Measurements from ENCODE around the gene VCX3B. TPM values are rescaled to one million over a fixed set of nuclear protein-coding genes. Genes with fewer than 3 reads are reported as not detected.
"Not testable (repeated sequence)": the region's sequence is repeated elsewhere in the genome, so short reads cannot be mapped to it uniquely, and the experiment has no call there.

VCX3B gene
- total and polyA plus RNA-seq, 2 of the 8 experiments (the other 6 are each of a cell fraction or from before 2014, with no cell fraction given), result not detected

- H3K79me2 ChIP-seq (ENCODE audit: control insufficient read depth in 1 of 2, insufficient read depth in 2 of 2, low read length in 2 of 2); H3K23ac ChIP-seq (ENCODE audit: insufficient read length); H2BK12ac ChIP-seq (ENCODE audit: low read depth, low read length); H2BK15ac ChIP-seq (ENCODE audit: low read length); CTCF ChIA-PET (ENCODE audit: partially characterized antibody); H2BK20ac ChIP-seq (ENCODE audit: low read length); H4K5ac ChIP-seq (ENCODE audit: insufficient read length, low read depth, low read length); H3K9ac ChIP-seq (replicated peaks in 1 of 4; ENCODE audit: extremely low read depth in 1 of 4, low read depth in 3 of 4, low read length in 3 of 4); H2AK5ac ChIP-seq (ENCODE audit: low read depth, low read length); DNase-seq (ENCODE audit: low read depth in 1 of 2, low spot score in 2 of 2); H3K27me3 ChIP-seq (replicated peaks in 1 of 4; ENCODE audit: control insufficient read depth in 3 of 4, extremely low read depth in 1 of 4, insufficient read depth in 3 of 4, low read length in 3 of 4); H2AFZ ChIP-seq (ENCODE audit: low read length); H3K79me1 ChIP-seq (ENCODE audit: low read depth, low read length); H2BK5ac ChIP-seq (ENCODE audit: low read depth, low read length); H3K4me2 ChIP-seq (ENCODE audit: insufficient read depth in 1 of 2, low read depth in 2 of 2, low read length in 2 of 2); H3K14ac ChIP-seq (ENCODE audit: insufficient read length); H4K20me1 ChIP-seq (replicated peaks in 1 of 2; ENCODE audit: control insufficient read depth in 1 of 2, insufficient read depth in 2 of 2, low read length in 2 of 2); H4K8ac ChIP-seq (ENCODE audit: extremely low read depth, insufficient read depth, low read length); H2BK120ac ChIP-seq (replicated peaks; ENCODE audit: low read depth, low read length); FAIRE-seq; H3K27ac ChIP-seq (ENCODE audit: low read depth, low read length); H3K4ac ChIP-seq (replicated peaks; ENCODE audit: insufficient read length, low read depth, low read length); POLR2A ChIA-PET (ENCODE audit: partially characterized antibody); H3K4me3 ChIP-seq (ENCODE audit: extremely low read depth in 1 of 4, insufficient read depth in 2 of 4, low read depth in 3 of 4, low read length in 4 of 4); H3K23me2 ChIP-seq (ENCODE audit: low read depth, low read length); H4K91ac ChIP-seq (replicated peaks; ENCODE audit: insufficient read length, low read length); H3K56ac ChIP-seq (replicated peaks; ENCODE audit: insufficient read length, low read depth, low read length); H3K9me3 ChIP-seq (ENCODE audit: insufficient read depth in 2 of 2, low read depth in 1 of 2, low read length in 1 of 2); H3K36me3 ChIP-seq (ENCODE audit: control insufficient read depth in 2 of 4, insufficient read depth in 4 of 4, low read length in 3 of 4); H3K18ac ChIP-seq (ENCODE audit: extremely low read depth, low read length); H3K4me1 ChIP-seq (replicated peaks in 1 of 4; ENCODE audit: control insufficient read depth in 3 of 4, insufficient read depth in 4 of 4, low read length in 3 of 4): not testable (repeated sequence)
- WGBS, 2 experiments (ENCODE audit: extremely low coverage in 1 of 2, insufficient coverage in 1 of 2, insufficient read length in 1 of 2, insufficient replicate concordance in 2 of 2, low coverage in 1 of 2, low lambda C conversion rate in 2 of 2, missing lambda C conversion rate in 1 of 2), result 98% methylated on average over 12 of the region's 21 CpGs; no CpG with 5 or more reads in 1 of the 2 experiments
Observed at GRCh38 chrX:8452343-8452742, 12.3 kb upstream of the VCX3B start.
